Activated T-helper 17 cell treated with anti-CD3 and anti-CD28 coated beads, Interleukin-2, amount 50 U/mL, for 72 hours (primary cell): ENCODE measurements around the gene SNRNP25. TPM values are rescaled to one million over a fixed set of nuclear protein-coding genes. Genes with fewer than 3 reads are reported as not detected.
"Not testable (repeated sequence)": the region's sequence is repeated elsewhere in the genome, so short reads cannot be mapped to it uniquely, and the experiment has no call there.

Experiments used
- ATAC-seq: fragments of 150-1000 bp; cut with Tn5 transposase; replicated peaks from 2 replicates; pipeline ENCODE4 v1.10.0; 2021; ENCODE audit warnings: mild to moderate bottlenecking, moderate library complexity
- H3K27ac Mint-ChIP-seq: one replicate; pipeline ENCODE4 v1.8.0; 2022; ENCODE audit warnings: mixed read lengths
- H3K27me3 Mint-ChIP-seq: one replicate; pipeline ENCODE4 v1.8.0; 2022; ENCODE audit warnings: mixed read lengths
- H3K36me3 Mint-ChIP-seq: one replicate; pipeline ENCODE4 v1.8.0; 2022; ENCODE audit warnings: low read depth, mild to moderate bottlenecking, mixed read lengths
- H3K4me1 Mint-ChIP-seq: one replicate; pipeline ENCODE4 v1.8.0; 2022; ENCODE audit warnings: mixed read lengths
- H3K4me3 Mint-ChIP-seq: one replicate; pipeline ENCODE4 v1.8.0; 2022; ENCODE audit warnings: mild to moderate bottlenecking, mixed read lengths
- H3K9me3 Mint-ChIP-seq: one replicate; pipeline ENCODE4 v1.8.0; 2022; ENCODE audit warnings: mixed read lengths
- total RNA-seq, 2 donors: library from RNA; stranded (reverse); gene quantifications; one replicate each; pipeline ENCODE4 v1.2.3, GENCODE V29; 2022

SNRNP25 gene
- total RNA-seq, 2 donors from 2014 or later, result 34.4 to 60.3 TPM

- Mint-ChIP-seq H3K36me3 (peaks cover 10% of the 10 kb centered on the region), H3K4me3 (no peak overlapping the region)
Measured at GRCh38 chr16:36336-36984, 17.2 kb upstream of the SNRNP25 start.

GRCh38 chr16:37511-37910 lies 16.1 kb upstream of the SNRNP25 start:
- H3K27ac Mint-ChIP-seq, result no peak overlapping the region
- ATAC-seq, result no peak
- H3K4me3 Mint-ChIP-seq, result no peak overlapping the region
- H3K9me3 Mint-ChIP-seq, result no peaks in the 10 kb centered on the region
- peaks cover 19% of the 10 kb centered on the region for H3K4me1 Mint-ChIP-seq
- peaks cover 20% of the 10 kb centered on the region for H3K36me3 Mint-ChIP-seq
- H3K27me3 Mint-ChIP-seq, result no peaks in the 10 kb centered on the region

More at GRCh38 chr16:36336-36984, 17.2 kb upstream of the SNRNP25 start:
- Mint-ChIP-seq H3K9me3 (no peaks in the 10 kb centered on the region), H3K4me1 (peaks cover 12% of the 10 kb centered on the region), H3K27ac (no peak overlapping the region), H3K27me3 (no peaks in the 10 kb centered on the region)
- ATAC-seq, result no peak

GRCh38 chr16:38206-38605 lies 15.4 kb upstream of the SNRNP25 start:
- not testable (repeated sequence) for H3K27me3 Mint-ChIP-seq, H3K9me3 Mint-ChIP-seq, H3K27ac Mint-ChIP-seq, H3K4me3 Mint-ChIP-seq, ATAC-seq
- peaks cover 27% of the 10 kb centered on the region for H3K36me3 Mint-ChIP-seq
- peaks cover 19% of the 10 kb centered on the region for H3K4me1 Mint-ChIP-seq

GRCh38 chr16:38941-39892 lies 14.4 kb upstream of the SNRNP25 start:
- H3K27me3 Mint-ChIP-seq, result no peaks in the 10 kb centered on the region
- no peak overlapping the region for H3K4me3 Mint-ChIP-seq
- H3K9me3 Mint-ChIP-seq, result no peaks in the 10 kb centered on the region
- H3K4me1 Mint-ChIP-seq, result peaks cover 17% of the 10 kb centered on the region
- H3K27ac Mint-ChIP-seq, result peak overlapping the region; percentile 70
- ATAC-seq, result peak; percentile 93
- peaks cover 37% of the 10 kb centered on the region for H3K36me3 Mint-ChIP-seq

- no peak for ATAC-seq
- Mint-ChIP-seq H3K36me3 (peaks cover 61% of the 10 kb centered on the region), H3K4me1 (peaks cover 10% of the 10 kb centered on the region), H3K27me3 (no peaks in the 10 kb centered on the region), H3K9me3 (no peaks in the 10 kb centered on the region), H3K4me3 (no peak overlapping the region), H3K27ac (no peak overlapping the region)
Measured at GRCh38 chr16:41439-42068, 12.1 kb upstream of the SNRNP25 start.

- no peak overlapping the region for H3K4me3 Mint-ChIP-seq
- H3K27ac Mint-ChIP-seq, result no peak overlapping the region
- H3K27me3 Mint-ChIP-seq, result no peaks in the 10 kb centered on the region
- peaks cover 66% of the 10 kb centered on the region for H3K36me3 Mint-ChIP-seq
- H3K4me1 Mint-ChIP-seq, result peaks cover 10% of the 10 kb centered on the region
- no peaks in the 10 kb centered on the region for H3K9me3 Mint-ChIP-seq
- ATAC-seq, result no peak
Measured at GRCh38 chr16:42069-42457, 11.6 kb upstream of the SNRNP25 start.

- H3K36me3 Mint-ChIP-seq, result peaks cover 72% of the 10 kb centered on the region
Measured at GRCh38 chr16:42691-43090, 10.9 kb upstream of the SNRNP25 start.

GRCh38 chr16:43294-43693 lies 10.3 kb upstream of the SNRNP25 start:
- no peak for ATAC-seq
- no peaks in the 10 kb centered on the region for H3K9me3 Mint-ChIP-seq
- no peak overlapping the region for H3K4me3 Mint-ChIP-seq
- peaks cover 78% of the 10 kb centered on the region for H3K36me3 Mint-ChIP-seq
- H3K27me3 Mint-ChIP-seq, result no peaks in the 10 kb centered on the region
- H3K27ac Mint-ChIP-seq, result no peak overlapping the region
- H3K4me1 Mint-ChIP-seq, result peaks cover 10% of the 10 kb centered on the region

More at GRCh38 chr16:42691-43090, 10.9 kb upstream of the SNRNP25 start:
- H3K27ac Mint-ChIP-seq, result no peak overlapping the region
- peaks cover 10% of the 10 kb centered on the region for H3K4me1 Mint-ChIP-seq
- no peak overlapping the region for H3K4me3 Mint-ChIP-seq
- no peaks in the 10 kb centered on the region for H3K27me3 Mint-ChIP-seq
- ATAC-seq, result no peak
- H3K9me3 Mint-ChIP-seq, result no peaks in the 10 kb centered on the region

- no peak overlapping the region for H3K27ac Mint-ChIP-seq
- peaks cover 86% of the 10 kb centered on the region for H3K36me3 Mint-ChIP-seq
- no peaks in the 10 kb centered on the region for H3K27me3 Mint-ChIP-seq
- H3K4me3 Mint-ChIP-seq, result no peak overlapping the region
- H3K9me3 Mint-ChIP-seq, result no peaks in the 10 kb centered on the region
- peaks cover 6% of the 10 kb centered on the region for H3K4me1 Mint-ChIP-seq
- ATAC-seq, result no peak
Measured at GRCh38 chr16:44655-45054, 9.0 kb upstream of the SNRNP25 start.

GRCh38 chr16:45454-45853 lies 8.2 kb upstream of the SNRNP25 start:
- H3K4me1 Mint-ChIP-seq, result peaks cover 11% of the 10 kb centered on the region
- ATAC-seq, result no peak
- H3K9me3 Mint-ChIP-seq, result no peaks in the 10 kb centered on the region
- H3K27ac Mint-ChIP-seq, result no peak overlapping the region
- H3K4me3 Mint-ChIP-seq, result no peak overlapping the region
- peaks cover 94% of the 10 kb centered on the region for H3K36me3 Mint-ChIP-seq
- no peaks in the 10 kb centered on the region for H3K27me3 Mint-ChIP-seq

GRCh38 chr16:46510-46909 lies 7.1 kb upstream of the SNRNP25 start:
- H3K27ac Mint-ChIP-seq, H3K9me3 Mint-ChIP-seq, H3K27me3 Mint-ChIP-seq, H3K4me3 Mint-ChIP-seq, ATAC-seq: not testable (repeated sequence)
- Mint-ChIP-seq H3K4me1 (peaks cover 11% of the 10 kb centered on the region), H3K36me3 (peaks cover 100% of the 10 kb centered on the region)

GRCh38 chr16:47234-47633 lies 6.4 kb upstream of the SNRNP25 start:
- Mint-ChIP-seq H3K36me3 (peaks cover 98% of the 10 kb centered on the region), H3K27me3 (no peaks in the 10 kb centered on the region), H3K4me1 (peaks cover 5% of the 10 kb centered on the region), H3K4me3 (no peak overlapping the region), H3K9me3 (no peaks in the 10 kb centered on the region), H3K27ac (no peak overlapping the region)
- ATAC-seq, result no peak

- Mint-ChIP-seq H3K36me3 (peaks cover 76% of the 10 kb centered on the region), H3K4me1 (peaks cover 5% of the 10 kb centered on the region), H3K9me3 (no peaks in the 10 kb centered on the region), H3K27ac (no peak overlapping the region), H3K27me3 (no peaks in the 10 kb centered on the region), H3K4me3 (peak overlapping the region; percentile 89)
- no peak for ATAC-seq
Measured at GRCh38 chr16:50769-51591, 2.6 kb upstream of the SNRNP25 start.

- Mint-ChIP-seq H3K4me3 (peak overlapping the region; percentile 89), H3K27me3 (no peaks in the 10 kb centered on the region), H3K36me3 (peaks cover 63% of the 10 kb centered on the region), H3K9me3 (no peaks in the 10 kb centered on the region), H3K4me1 (peaks cover 12% of the 10 kb centered on the region), H3K27ac (peak overlapping the region; percentile 63)
- no peak for ATAC-seq
Measured at GRCh38 chr16:54237-54581, 581 bp downstream of the SNRNP25 start.
